ENCODE measurements around the gene TRNT1.

Gene TRNT1

GRCh38 chr3:3113042-3113709 lies 13.6 kb upstream of the TRNT1 start:
- no peak for DNase-seq

- DNase-seq: no peak
Measured at GRCh38 chr3:3117651-3118050, 9.1 kb upstream of the TRNT1 start.

GRCh38 chr3:3119393-3119851 lies 7.3 kb upstream of the TRNT1 start:
- no peak for DNase-seq

- no peak for DNase-seq
Measured at GRCh38 chr3:3125977-3126376, 763 bp upstream of the TRNT1 start.

GRCh38 chr3:3127432-3128010 lies 781 bp downstream of the TRNT1 start:
- peak; percentile 17 for DNase-seq

- no peak for DNase-seq
Measured at GRCh38 chr3:3129579-3129978, 2.8 kb downstream of the TRNT1 start.

- DNase-seq: no peak
Measured at GRCh38 chr3:3133500-3133899, 6.8 kb downstream of the TRNT1 start.

- no peak for DNase-seq
Measured at GRCh38 chr3:3134750-3135448, 8.2 kb downstream of the TRNT1 start.

GRCh38 chr3:3137526-3137925 lies 10.8 kb downstream of the TRNT1 start:
- no peak for DNase-seq

GRCh38 chr3:3141939-3142338 lies 15.2 kb downstream of the TRNT1 start:
- no peak for DNase-seq

- no peak for DNase-seq
Measured at GRCh38 chr3:3145831-3146230, 19.1 kb downstream of the TRNT1 start.

- no peak for DNase-seq
Measured at GRCh38 chr3:3149560-3149959, 22.8 kb downstream of the TRNT1 start.

- no peak for DNase-seq
Measured at GRCh38 chr3:3151513-3151912, 24.8 kb downstream of the TRNT1 start.

- no peak for DNase-seq
Measured at GRCh38 chr3:3154879-3155610, 28.3 kb downstream of the TRNT1 start.

- DNase-seq: no peak
Measured at GRCh38 chr3:3157484-3157883, 30.7 kb downstream of the TRNT1 start.

GRCh38 chr3:3160826-3161225 lies 34.1 kb downstream of the TRNT1 start:
- DNase-seq: no peak

- no peak for DNase-seq
Measured at GRCh38 chr3:3165241-3165640, 38.5 kb downstream of the TRNT1 start.

GRCh38 chr3:3165650-3166049 lies 38.9 kb downstream of the TRNT1 start:
- no peak for DNase-seq

- DNase-seq: no peak
Measured at GRCh38 chr3:3170998-3171397, 44.3 kb downstream of the TRNT1 start.

- DNase-seq: no peak
Measured at GRCh38 chr3:3172627-3173026, 45.9 kb downstream of the TRNT1 start.

GRCh38 chr3:3177861-3178497 lies 51.2 kb downstream of the TRNT1 start:
- DNase-seq: no peak

GRCh38 chr3:3178498-3179328 lies 52.0 kb downstream of the TRNT1 start:
- DNase-seq: no peak

All from T-helper 9 cell (primary cell).